Measurements from ENCODE around the gene TSPAN13.

- TF ChIP-seq RAD21 (conservative IDR thresholded peaks at IDR 0.05 in 1 of 2, IDR thresholded peaks at IDR 0.05 in 1 of 2): no peak
- TF ChIP-seq POLR2AphosphoS2 (conservative IDR thresholded peaks at IDR 0.05; ENCODE audit: low read length): no peak
- no peak for TF ChIP-seq NR3C1 (IDR thresholded peaks at IDR 0.05)
- TF ChIP-seq CTCF (IDR thresholded peaks at IDR 0.05): no peak
- no peak for TF ChIP-seq FOXS1 (CRISPR knock-in tag; IDR thresholded peaks at IDR 0.05)
- no peak for TF ChIP-seq HOXA7 (CRISPR knock-in tag; IDR thresholded peaks at IDR 0.05)
- TF ChIP-seq ESRRA (IDR thresholded peaks at IDR 0.05; ENCODE audit: borderline replicate concordance, low read length): no peak
- TF ChIP-seq REST (IDR thresholded peaks at IDR 0.05): no peak
- no peak for TF ChIP-seq JUN (IDR thresholded peaks at IDR 0.05)
- no peak for TF ChIP-seq PHF8 (IDR thresholded peaks at IDR 0.05; ENCODE audit: borderline replicate concordance, low read depth)
- TF ChIP-seq RFX5 (IDR thresholded peaks at IDR 0.05): no peak
- TF ChIP-seq POLR2A (IDR thresholded peaks at IDR 0.05; ENCODE audit: low read length): no peak
Observed at GRCh38 chr7:16740623-16740953, 13.0 kb upstream of the TSPAN13 start.

Measured in A549 (cell line).